ENCODE measurements around the gene NEDD1.

NEDD1 gene

DNA sequence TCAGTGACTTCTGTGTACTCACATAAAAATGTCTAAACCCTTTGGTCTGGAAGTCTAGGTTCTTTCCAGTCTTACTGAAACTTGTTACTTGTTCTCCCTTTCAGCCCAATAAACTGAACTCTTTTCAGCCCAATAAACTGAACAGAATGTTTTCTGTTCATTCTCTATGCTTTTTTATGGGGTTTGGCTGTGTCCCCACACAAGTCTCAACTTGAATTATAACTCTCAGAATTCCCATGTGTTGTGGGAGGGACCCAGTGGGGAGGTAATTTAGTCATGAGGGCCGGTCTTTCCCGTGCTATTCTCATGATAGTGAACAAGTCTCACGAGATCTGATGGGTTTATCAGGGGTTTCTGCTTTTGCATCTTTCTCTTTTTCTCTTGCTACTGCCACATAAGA lies 15.0 kb upstream of the NEDD1 start:
- Histone ChIP-seq H3K9me3 (ENCODE audit: insufficient read depth, low read depth, low read length) (no peaks in the 10 kb centered on the region), H3K27me3 (ENCODE audit: insufficient read depth, low read length, poor library complexity, severe bottlenecking) (no peaks in the 10 kb centered on the region), H4K20me1 (ENCODE audit: insufficient read depth, low read length, poor library complexity, severe bottlenecking) (no peaks in the 10 kb centered on the region), H3K4me2 (ENCODE audit: low read depth, low read length, poor library complexity, severe bottlenecking) (no peak overlapping the region), H3K9me2 (replicated peaks; ENCODE audit: low read depth, low read length) (no peaks in the 10 kb centered on the region), H3F3A (ENCODE audit: low read depth) (no peaks in the 10 kb centered on the region), H2AFZ (ENCODE audit: low read length) (no peak overlapping the region), H3K79me2 (ENCODE audit: insufficient read depth, low read length) (no peaks in the 10 kb centered on the region), H3K4me1 (ENCODE audit: insufficient read depth, low read length, poor library complexity, severe bottlenecking) (no peaks in the 10 kb centered on the region), H3K9ac (ENCODE audit: low read depth, low read length, poor library complexity, severe bottlenecking) (no peak overlapping the region), H3K36me3 (ENCODE audit: insufficient read depth, low read length) (no peaks in the 10 kb centered on the region), H3K4me3 (ENCODE audit: low read length, poor library complexity, severe bottlenecking) (no peak overlapping the region)
- no peak for TF ChIP-seq EZH2phosphoT487 (IDR thresholded peaks at IDR 0.05; ENCODE audit: borderline replicate concordance)
- TF ChIP-seq, protein P1, sequence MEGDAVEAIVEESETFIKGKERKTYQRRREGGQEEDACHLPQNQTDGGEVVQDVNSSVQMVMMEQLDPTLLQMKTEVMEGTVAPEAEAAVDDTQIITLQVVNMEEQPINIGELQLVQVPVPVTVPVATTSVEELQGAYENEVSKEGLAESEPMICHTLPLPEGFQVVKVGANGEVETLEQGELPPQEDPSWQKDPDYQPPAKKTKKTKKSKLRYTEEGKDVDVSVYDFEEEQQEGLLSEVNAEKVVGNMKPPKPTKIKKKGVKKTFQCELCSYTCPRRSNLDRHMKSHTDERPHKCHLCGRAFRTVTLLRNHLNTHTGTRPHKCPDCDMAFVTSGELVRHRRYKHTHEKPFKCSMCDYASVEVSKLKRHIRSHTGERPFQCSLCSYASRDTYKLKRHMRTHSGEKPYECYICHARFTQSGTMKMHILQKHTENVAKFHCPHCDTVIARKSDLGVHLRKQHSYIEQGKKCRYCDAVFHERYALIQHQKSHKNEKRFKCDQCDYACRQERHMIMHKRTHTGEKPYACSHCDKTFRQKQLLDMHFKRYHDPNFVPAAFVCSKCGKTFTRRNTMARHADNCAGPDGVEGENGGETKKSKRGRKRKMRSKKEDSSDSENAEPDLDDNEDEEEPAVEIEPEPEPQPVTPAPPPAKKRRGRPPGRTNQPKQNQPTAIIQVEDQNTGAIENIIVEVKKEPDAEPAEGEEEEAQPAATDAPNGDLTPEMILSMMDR (conservative IDR thresholded peaks at IDR 0.05; ENCODE audit: low read length), result no peak

DNA sequence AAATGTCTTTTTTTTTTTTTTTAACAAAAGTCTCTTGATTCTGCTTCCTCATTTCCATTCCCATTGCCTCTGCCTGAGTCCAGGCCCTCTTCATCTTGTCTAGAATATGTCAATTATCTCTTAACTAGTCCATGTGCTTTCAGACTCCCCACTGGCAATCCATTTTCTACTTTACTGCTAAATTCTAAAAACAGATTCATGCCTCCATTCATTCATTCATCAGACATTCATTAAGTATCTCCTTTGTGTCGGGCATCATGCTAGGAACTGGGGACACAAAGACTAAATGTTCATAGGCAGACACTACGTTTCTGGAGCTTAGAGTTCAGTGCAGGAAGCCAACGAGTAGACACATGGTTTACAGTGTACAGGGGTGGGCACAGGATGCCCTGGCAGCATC lies 9.6 kb upstream of the NEDD1 start:
- Histone ChIP-seq H3K9ac (ENCODE audit: low read depth, low read length, poor library complexity, severe bottlenecking) (no peak overlapping the region), H3K79me2 (ENCODE audit: insufficient read depth, low read length) (no peaks in the 10 kb centered on the region), H3K9me3 (ENCODE audit: insufficient read depth, low read depth, low read length) (no peaks in the 10 kb centered on the region), H3K4me2 (ENCODE audit: low read depth, low read length, poor library complexity, severe bottlenecking) (no peak overlapping the region), H3K9me2 (replicated peaks; ENCODE audit: low read depth, low read length) (no peaks in the 10 kb centered on the region), H3F3A (ENCODE audit: low read depth) (no peaks in the 10 kb centered on the region), H3K36me3 (ENCODE audit: insufficient read depth, low read length) (no peaks in the 10 kb centered on the region), H3K27me3 (ENCODE audit: insufficient read depth, low read length, poor library complexity, severe bottlenecking) (no peaks in the 10 kb centered on the region), H4K20me1 (ENCODE audit: insufficient read depth, low read length, poor library complexity, severe bottlenecking) (no peaks in the 10 kb centered on the region), H2AFZ (ENCODE audit: low read length) (no peak overlapping the region), H3K4me1 (ENCODE audit: insufficient read depth, low read length, poor library complexity, severe bottlenecking) (no peaks in the 10 kb centered on the region), H3K4me3 (ENCODE audit: low read length, poor library complexity, severe bottlenecking) (no peak overlapping the region)
- TF ChIP-seq, protein P1 (conservative IDR thresholded peaks at IDR 0.05; ENCODE audit: low read length), result no peak
- TF ChIP-seq EZH2phosphoT487 (IDR thresholded peaks at IDR 0.05; ENCODE audit: borderline replicate concordance), result no peak

DNA sequence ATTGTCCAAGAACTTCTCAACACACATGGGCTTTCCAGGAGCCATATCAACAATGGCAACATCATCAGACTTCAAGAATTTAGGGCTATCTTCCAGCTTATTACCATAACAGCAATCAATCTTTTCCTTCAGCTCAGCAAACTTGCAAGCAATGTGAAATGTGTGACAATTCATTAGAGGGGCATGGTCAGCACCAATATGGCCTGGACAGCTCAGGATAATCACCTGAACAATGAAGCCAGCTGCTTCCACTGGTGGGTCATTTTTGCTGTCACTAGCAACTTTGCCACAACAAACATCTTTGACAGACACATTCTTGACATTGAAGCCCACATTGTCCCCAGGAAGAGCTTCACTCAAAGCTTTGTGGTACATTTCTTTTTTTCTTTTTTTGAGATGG lies 5.9 kb upstream of the NEDD1 start:
- Histone ChIP-seq H3K36me3 (ENCODE audit: insufficient read depth, low read length) (no peaks in the 10 kb centered on the region), H3K27me3 (ENCODE audit: insufficient read depth, low read length, poor library complexity, severe bottlenecking) (no peaks in the 10 kb centered on the region), H3K9me3 (ENCODE audit: insufficient read depth, low read depth, low read length) (no peaks in the 10 kb centered on the region), H3K4me3 (ENCODE audit: low read length, poor library complexity, severe bottlenecking) (no peak overlapping the region), H3K4me1 (ENCODE audit: insufficient read depth, low read length, poor library complexity, severe bottlenecking) (peaks cover 1% of the 10 kb centered on the region), H3K4me2 (ENCODE audit: low read depth, low read length, poor library complexity, severe bottlenecking) (no peak overlapping the region), H3F3A (ENCODE audit: low read depth) (no peaks in the 10 kb centered on the region; the same call in 1 of the 2 replicates), H3K79me2 (ENCODE audit: insufficient read depth, low read length) (no peaks in the 10 kb centered on the region), H3K9ac (ENCODE audit: low read depth, low read length, poor library complexity, severe bottlenecking) (no peak overlapping the region), H4K20me1 (ENCODE audit: insufficient read depth, low read length, poor library complexity, severe bottlenecking) (no peaks in the 10 kb centered on the region), H2AFZ (ENCODE audit: low read length) (no peak overlapping the region), H3K9me2 (replicated peaks; ENCODE audit: low read depth, low read length) (no peaks in the 10 kb centered on the region)
- TF ChIP-seq EZH2phosphoT487 (IDR thresholded peaks at IDR 0.05; ENCODE audit: borderline replicate concordance), result no peak
- TF ChIP-seq, protein P1 (conservative IDR thresholded peaks at IDR 0.05; ENCODE audit: low read length), result no peak

All from Loucy (cell line).